ENCODE data around the gene VCPKMT.

Gene VCPKMT

GRCh38 chr14:50113381-50114035, 2.9 kb downstream of the VCPKMT start:
- Histone ChIP-seq H3K4me2 (ENCODE audit: low read depth, low read length, poor library complexity, severe bottlenecking) (peak overlapping the region; percentile 96), H3K9me2 (replicated peaks; ENCODE audit: low read depth, low read length) (no peaks in the 10 kb centered on the region), H3F3A (ENCODE audit: low read depth) (peaks cover 3% of the 10 kb centered on the region; the same call in 1 of the 2 replicates), H4K20me1 (ENCODE audit: insufficient read depth, low read length, poor library complexity, severe bottlenecking) (peaks cover 21% of the 10 kb centered on the region), H3K9me3 (ENCODE audit: insufficient read depth, low read depth, low read length) (no peaks in the 10 kb centered on the region), H3K9ac (ENCODE audit: low read depth, low read length, poor library complexity, severe bottlenecking) (no peak overlapping the region), H3K36me3 (ENCODE audit: insufficient read depth, low read length) (peaks cover 34% of the 10 kb centered on the region; the same call in 1 of the 2 replicates), H3K4me3 (ENCODE audit: low read length, poor library complexity, severe bottlenecking) (no peak overlapping the region), H3K4me1 (ENCODE audit: insufficient read depth, low read length, poor library complexity, severe bottlenecking) (peaks cover 10% of the 10 kb centered on the region), H3K27me3 (ENCODE audit: insufficient read depth, low read length, poor library complexity, severe bottlenecking) (no peaks in the 10 kb centered on the region), H2AFZ (ENCODE audit: low read length) (no peak overlapping the region), H3K79me2 (ENCODE audit: insufficient read depth, low read length) (peaks cover 36% of the 10 kb centered on the region)
- TF ChIP-seq EZH2phosphoT487 (IDR thresholded peaks at IDR 0.05; ENCODE audit: borderline replicate concordance), result no peak
- TF ChIP-seq, protein P1, sequence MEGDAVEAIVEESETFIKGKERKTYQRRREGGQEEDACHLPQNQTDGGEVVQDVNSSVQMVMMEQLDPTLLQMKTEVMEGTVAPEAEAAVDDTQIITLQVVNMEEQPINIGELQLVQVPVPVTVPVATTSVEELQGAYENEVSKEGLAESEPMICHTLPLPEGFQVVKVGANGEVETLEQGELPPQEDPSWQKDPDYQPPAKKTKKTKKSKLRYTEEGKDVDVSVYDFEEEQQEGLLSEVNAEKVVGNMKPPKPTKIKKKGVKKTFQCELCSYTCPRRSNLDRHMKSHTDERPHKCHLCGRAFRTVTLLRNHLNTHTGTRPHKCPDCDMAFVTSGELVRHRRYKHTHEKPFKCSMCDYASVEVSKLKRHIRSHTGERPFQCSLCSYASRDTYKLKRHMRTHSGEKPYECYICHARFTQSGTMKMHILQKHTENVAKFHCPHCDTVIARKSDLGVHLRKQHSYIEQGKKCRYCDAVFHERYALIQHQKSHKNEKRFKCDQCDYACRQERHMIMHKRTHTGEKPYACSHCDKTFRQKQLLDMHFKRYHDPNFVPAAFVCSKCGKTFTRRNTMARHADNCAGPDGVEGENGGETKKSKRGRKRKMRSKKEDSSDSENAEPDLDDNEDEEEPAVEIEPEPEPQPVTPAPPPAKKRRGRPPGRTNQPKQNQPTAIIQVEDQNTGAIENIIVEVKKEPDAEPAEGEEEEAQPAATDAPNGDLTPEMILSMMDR (conservative IDR thresholded peaks at IDR 0.05; ENCODE audit: low read length), result no peak

DNA sequence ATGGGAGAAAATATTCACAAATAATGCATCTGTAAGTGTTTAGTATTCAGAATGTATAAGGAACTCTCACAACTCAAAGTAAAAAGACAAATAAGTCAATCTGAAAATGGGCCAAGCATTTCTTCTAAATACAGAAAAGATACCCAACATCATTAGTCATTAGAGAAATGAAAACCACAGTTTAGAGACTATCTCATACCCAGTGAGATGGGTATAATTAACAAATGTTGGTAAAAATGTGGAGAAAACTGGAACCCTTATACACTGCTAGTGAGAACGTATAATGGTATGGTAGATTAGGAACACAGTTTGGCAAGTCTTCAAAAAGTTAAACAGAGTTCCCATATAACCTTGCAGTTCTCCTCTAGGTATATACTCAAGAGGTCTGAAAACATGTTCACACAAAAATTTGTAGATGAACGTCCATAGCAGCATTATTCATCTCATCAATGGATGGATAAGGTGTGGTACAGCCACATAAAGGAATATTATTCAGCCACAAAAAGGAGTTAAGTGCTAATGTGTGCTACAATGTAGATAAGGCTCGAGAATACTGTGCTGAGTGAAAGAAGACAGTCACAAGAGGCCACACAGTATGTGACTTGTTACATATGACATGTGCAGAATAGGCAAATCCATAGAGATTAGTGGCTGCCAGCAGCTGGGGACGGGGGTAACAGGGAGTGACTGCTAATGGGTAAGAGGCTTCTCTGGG, 5.9 kb downstream of the VCPKMT start:
- peaks cover 16% of the 10 kb centered on the region for H4K20me1 ChIP-seq (ENCODE audit: insufficient read depth, low read length, poor library complexity, severe bottlenecking)
- peaks cover 27% of the 10 kb centered on the region for H3K79me2 ChIP-seq (ENCODE audit: insufficient read depth, low read length)
- no peaks in the 10 kb centered on the region for H3K27me3 ChIP-seq (ENCODE audit: insufficient read depth, low read length, poor library complexity, severe bottlenecking)
- no peak overlapping the region for H3K4me3 ChIP-seq (ENCODE audit: low read length, poor library complexity, severe bottlenecking)
- H3K36me3 ChIP-seq (ENCODE audit: insufficient read depth, low read length), result peaks cover 34% of the 10 kb centered on the region; the same call in 1 of the 2 replicates
- H2AFZ ChIP-seq (ENCODE audit: low read length), result no peak overlapping the region
- H3K9me3 ChIP-seq (ENCODE audit: insufficient read depth, low read depth, low read length), result no peaks in the 10 kb centered on the region
- TF ChIP-seq EZH2phosphoT487 (IDR thresholded peaks at IDR 0.05; ENCODE audit: borderline replicate concordance), result no peak
- TF ChIP-seq, protein P1 (conservative IDR thresholded peaks at IDR 0.05; ENCODE audit: low read length), result no peak
- H3F3A ChIP-seq (ENCODE audit: low read depth), result no peaks in the 10 kb centered on the region
- peaks cover 3% of the 10 kb centered on the region for H3K4me1 ChIP-seq (ENCODE audit: insufficient read depth, low read length, poor library complexity, severe bottlenecking)
- H3K9ac ChIP-seq (ENCODE audit: low read depth, low read length, poor library complexity, severe bottlenecking), result no peak overlapping the region
- H3K9me2 ChIP-seq (replicated peaks; ENCODE audit: low read depth, low read length), result no peaks in the 10 kb centered on the region
- H3K4me2 ChIP-seq (ENCODE audit: low read depth, low read length, poor library complexity, severe bottlenecking), result no peak overlapping the region

- Histone ChIP-seq H4K20me1 (ENCODE audit: insufficient read depth, low read length, poor library complexity, severe bottlenecking) (peaks cover 6% of the 10 kb centered on the region), H3K4me1 (ENCODE audit: insufficient read depth, low read length, poor library complexity, severe bottlenecking) (peaks cover 4% of the 10 kb centered on the region), H3K9me3 (ENCODE audit: insufficient read depth, low read depth, low read length) (no peaks in the 10 kb centered on the region), H3K4me2 (ENCODE audit: low read depth, low read length, poor library complexity, severe bottlenecking) (no peak overlapping the region), H3K9ac (ENCODE audit: low read depth, low read length, poor library complexity, severe bottlenecking) (no peak overlapping the region), H3K4me3 (ENCODE audit: low read length, poor library complexity, severe bottlenecking) (no peak overlapping the region), H3K9me2 (replicated peaks; ENCODE audit: low read depth, low read length) (no peaks in the 10 kb centered on the region), H3F3A (ENCODE audit: low read depth) (no peaks in the 10 kb centered on the region), H3K27me3 (ENCODE audit: insufficient read depth, low read length, poor library complexity, severe bottlenecking) (no peaks in the 10 kb centered on the region), H2AFZ (ENCODE audit: low read length) (no peak overlapping the region), H3K36me3 (ENCODE audit: insufficient read depth, low read length) (peaks cover 34% of the 10 kb centered on the region; the same call in 1 of the 2 replicates), H3K79me2 (ENCODE audit: insufficient read depth, low read length) (peaks cover 16% of the 10 kb centered on the region)
- no peak for TF ChIP-seq EZH2phosphoT487 (IDR thresholded peaks at IDR 0.05; ENCODE audit: borderline replicate concordance)
- TF ChIP-seq, protein P1 (conservative IDR thresholded peaks at IDR 0.05; ENCODE audit: low read length), result 0 out of 2 replicates have a peak, but pooled peaks have one; percentile 17
Observed at GRCh38 chr14:50109342-50109741, 7.0 kb downstream of the VCPKMT start.
